GM21526 (cell line): ENCODE results near the gene PLA2G6.
"Not testable (repeated sequence)": the region's sequence is repeated elsewhere in the genome, so short reads cannot be mapped to it uniquely, and the experiment has no call there.

Experiments
- ATAC-seq: cut with Tn5 transposase; IDR thresholded peaks from one replicate; pipeline ENCODE4 v1.9.1; 2021; ENCODE audit warnings: moderate library complexity; ENCODE audit not compliant: unreplicated experiment, low FRiP score

The PLA2G6 gene

GRCh38 chr22:38191731-38192474, 10.3 kb upstream of the PLA2G6 start:
- no peak for ATAC-seq

GRCh38 chr22:38191055-38191454, 9.4 kb upstream of the PLA2G6 start:
- no peak for ATAC-seq

GRCh38 chr22:38190581-38190980, 9.0 kb upstream of the PLA2G6 start:
- no peak for ATAC-seq

- ATAC-seq = no peak
Measured at GRCh38 chr22:38189104-38189503, 7.5 kb upstream of the PLA2G6 start.

GRCh38 chr22:38187413-38188212, 6.0 kb upstream of the PLA2G6 start:
- no peak for ATAC-seq

GRCh38 chr22:38186429-38186828, 4.8 kb upstream of the PLA2G6 start:
- no peak for ATAC-seq

- no peak for ATAC-seq
Measured at GRCh38 chr22:38184788-38185187, 3.2 kb upstream of the PLA2G6 start.

- ATAC-seq = no peak
Measured at GRCh38 chr22:38180841-38181452, 683 bp downstream of the PLA2G6 start.

GRCh38 chr22:38178605-38178937, 3.1 kb downstream of the PLA2G6 start:
- ATAC-seq = not testable (repeated sequence)

GRCh38 chr22:38177926-38178604, 3.6 kb downstream of the PLA2G6 start:
- no peak for ATAC-seq

GRCh38 chr22:38177571-38177925, 4.1 kb downstream of the PLA2G6 start:
- not testable (repeated sequence) for ATAC-seq

GRCh38 chr22:38177044-38177443, 4.6 kb downstream of the PLA2G6 start:
- no peak for ATAC-seq

GRCh38 chr22:38176170-38176741, 5.4 kb downstream of the PLA2G6 start:
- ATAC-seq = no peak

- no peak for ATAC-seq
Measured at GRCh38 chr22:38175206-38176118, 6.2 kb downstream of the PLA2G6 start.

GRCh38 chr22:38174626-38175025, 7.0 kb downstream of the PLA2G6 start:
- ATAC-seq = no peak

GRCh38 chr22:38173641-38173906, 8.1 kb downstream of the PLA2G6 start:
- ATAC-seq = no peak

- no peak for ATAC-seq
Measured at GRCh38 chr22:38172832-38173640, 8.6 kb downstream of the PLA2G6 start.

GRCh38 chr22:38171927-38172831, 9.5 kb downstream of the PLA2G6 start:
- no peak for ATAC-seq
